Measurements from ENCODE around the gene MYLK.

GRCh38 chr3:123728991-123729390 is 155.1 kb downstream of the MYLK start:
- TF ChIP-seq CTCF (IDR thresholded peaks at IDR 0.05; ENCODE audit: low read length) (no peak), EZH2 (IDR thresholded peaks at IDR 0.05; ENCODE audit: borderline replicate concordance, low read length) (no peak)

All from OCI-LY1 (cell line).